Renal cortex interstitium (tissue), 11 donors: Measurements from ENCODE around the gene ABCA2. TPM values are rescaled to one million over a fixed set of nuclear protein-coding genes. Genes with fewer than 3 reads are reported as not detected.

Experiments
- DNase-seq, 11 donors: peaks; one replicate each; pipeline ENCODE4 v3.0.0-alpha.2; 2013; ENCODE audit warnings: low read depth in 9 of 11, low spot score in 4 of 11; ENCODE audit errors: extremely low read depth in 1 of 11
- polyA plus RNA-seq, 3 donors: library from polyadenylated mRNA; unstranded; fragments of 120-200 nt; gene quantifications; one replicate each; pipeline ENCODE4 v1.2.1, GENCODE V29; 2013; ENCODE audit not compliant: insufficient read length in 3 of 3

Gene ABCA2
- polyA plus RNA-seq, 3 donors, result 43.4 to 66.6 (median 61.6) TPM

- DNase-seq, result no peak
These were observed 66.6 kb downstream of the ABCA2 start for GRCh38 chr9:136961279-136962065.

DNA sequence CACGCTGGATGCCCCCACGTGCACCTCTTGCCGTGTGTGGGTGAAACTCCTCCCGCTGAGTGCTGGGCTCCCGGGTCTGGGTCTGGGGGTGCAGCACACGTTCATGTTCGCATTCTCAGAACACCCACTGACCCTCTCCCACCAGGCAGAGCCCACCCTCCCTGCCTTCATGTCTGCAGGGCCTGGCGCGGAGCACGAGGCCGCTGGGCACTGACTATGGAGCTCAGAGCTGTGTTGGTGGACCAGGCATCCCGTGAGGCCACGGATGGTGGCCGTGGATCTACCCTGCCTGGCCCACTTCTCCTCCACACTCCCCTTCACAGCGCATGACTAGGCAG is 67.1 kb downstream of the ABCA2 start:
- no peak for DNase-seq

DNA sequence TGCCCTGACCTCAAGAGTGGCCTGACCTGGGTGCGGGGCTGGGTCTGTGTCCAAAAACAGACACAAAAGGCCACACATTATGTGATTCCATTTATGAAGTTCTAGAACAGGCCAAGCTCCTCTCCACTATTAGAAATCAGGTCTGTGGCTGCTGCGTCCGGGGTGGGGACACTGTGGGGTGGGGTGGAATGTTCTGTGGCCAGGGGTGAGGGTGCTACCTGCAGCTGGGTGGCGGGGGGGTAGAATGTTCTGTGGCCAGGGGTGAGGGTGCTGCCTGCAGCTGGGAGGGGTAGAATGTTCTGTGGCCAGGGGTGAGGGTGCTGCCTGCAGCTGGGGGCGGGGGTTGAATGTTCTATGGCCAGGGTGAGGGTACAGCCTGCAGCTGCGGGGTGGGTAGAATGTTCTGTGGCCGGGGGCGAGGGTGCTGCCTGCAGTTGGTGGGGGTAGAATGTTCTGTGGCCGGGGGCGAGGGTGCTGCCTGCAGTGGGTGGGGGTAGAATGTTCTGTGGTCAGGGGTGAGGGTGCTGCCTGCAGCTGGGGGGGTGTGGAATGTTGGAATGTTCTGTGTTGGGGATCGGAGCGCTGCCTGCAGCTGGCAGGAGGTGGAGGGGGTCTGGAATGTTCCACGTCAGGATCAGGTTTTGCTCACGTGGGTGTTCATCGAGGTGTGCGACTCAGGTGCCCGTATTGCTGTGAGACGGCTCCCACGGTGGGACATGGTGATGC is 67.7 kb downstream of the ABCA2 start:
- DNase-seq, result peak in 1 of 11 donors; percentile 52

DNA sequence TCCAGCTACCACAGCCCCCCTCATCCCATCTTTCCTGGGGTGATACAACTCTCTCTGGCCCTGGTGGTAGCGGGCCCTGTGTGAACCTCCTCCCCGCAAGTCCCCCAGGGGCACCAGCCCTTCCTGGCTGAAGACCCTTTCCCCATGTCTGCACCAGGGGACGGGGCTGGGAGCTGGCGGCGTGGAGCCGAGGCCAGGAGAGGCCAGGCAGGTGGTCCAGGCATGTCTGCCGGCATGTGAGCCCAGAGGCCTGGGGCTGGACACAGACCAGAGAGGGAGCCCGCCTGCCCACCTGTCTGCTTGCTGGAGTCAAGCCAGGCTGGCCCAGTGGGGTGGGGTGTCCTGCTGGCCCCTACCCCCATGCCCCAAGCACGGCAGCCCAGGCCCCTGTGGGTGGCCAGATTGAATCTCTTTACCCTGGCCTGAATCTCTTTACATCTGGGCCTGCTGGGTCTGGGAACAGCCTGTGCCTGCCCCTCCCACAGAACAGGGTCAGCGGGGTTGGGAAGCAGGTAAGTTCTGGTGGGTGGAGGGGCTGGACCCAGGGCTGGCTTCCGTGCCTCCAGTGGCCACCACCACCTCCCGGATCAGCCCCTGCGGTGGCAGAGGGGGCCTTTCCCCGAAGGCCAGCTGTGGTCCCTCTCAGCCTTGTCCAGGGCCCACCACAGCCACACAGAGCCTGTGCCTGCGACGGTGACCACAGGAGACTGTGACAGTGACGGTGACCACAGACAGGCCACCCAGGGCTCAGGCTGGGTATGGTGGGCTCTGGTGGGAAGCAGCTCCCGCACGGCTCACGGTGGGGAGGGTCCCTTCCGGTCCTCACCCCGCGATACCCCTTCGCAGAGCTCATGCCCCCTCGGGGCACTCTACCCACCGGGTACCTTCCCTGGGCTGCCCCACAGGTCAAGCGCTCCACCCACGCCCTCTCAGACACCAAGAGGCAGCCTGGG is 68.9 kb downstream of the ABCA2 start:
- DNase-seq, result no peak

- DNase-seq, result no peak
These were observed 69.6 kb downstream of the ABCA2 start for GRCh38 chr9:136958473-136958872.

GRCh38 chr9:136957901-136958300 is 70.1 kb downstream of the ABCA2 start:
- DNase-seq, result no peak

- DNase-seq, result no peak
These were observed 70.6 kb downstream of the ABCA2 start for GRCh38 chr9:136957461-136957860.

Other genes with a start within 250 kb of the ABCA2 start
- 10 to 100 TPM; 53.5 to 81.8 (median 70.3) TPM for gene TMEM141, start 236.9 kb downstream of the ABCA2 start, polyA plus RNA-seq
- 1 to 10 TPM; 3.1 to 7.4 (median 5.8) TPM for gene CCDC183, start 231.9 kb downstream of the ABCA2 start, polyA plus RNA-seq
- 10 to 100 TPM; 59.2 to 79.6 (median 70.5) TPM for gene RABL6, start 220.3 kb downstream of the ABCA2 start, polyA plus RNA-seq
- 1 to 10 TPM in 2 of 3 donors, under 1 TPM in 1; 0.64 to 1.7 (median 1.5) TPM for gene AJM1, start 185.8 kb downstream of the ABCA2 start, polyA plus RNA-seq
- 100 to 1,000 TPM in 1 of 3 donors, 10 to 100 TPM in 2; 63.4 to 111 (median 93.7) TPM for gene PHPT1, start 178.8 kb downstream of the ABCA2 start, polyA plus RNA-seq
- 10 to 100 TPM in 1 of 3 donors, 1 to 10 TPM in 2; 4.8 to 10.9 (median 9.9) TPM for gene MAMDC4, start 175.9 kb downstream of the ABCA2 start, polyA plus RNA-seq
- gene EDF1, start 161.9 kb downstream of the ABCA2 start, polyA plus RNA-seq, result 100 to 1,000 TPM; 322 to 427 (median 394) TPM
- 10 to 100 TPM; 10.2 to 15.9 (median 14.7) TPM for gene TRAF2, start 141.7 kb downstream of the ABCA2 start, polyA plus RNA-seq
- 10 to 100 TPM; 33.7 to 58.7 (median 54.3) TPM for gene FBXW5, start 83.5 kb downstream of the ABCA2 start, polyA plus RNA-seq
- gene C8G, start 83.0 kb downstream of the ABCA2 start, polyA plus RNA-seq, result 1 to 10 TPM in 1 of 3 donors, under 1 TPM in 2; 0.44 to 1.4 (median 0.57) TPM
- gene LCN12, start 76.0 kb downstream of the ABCA2 start, polyA plus RNA-seq, result 10 to 100 TPM; 17.8 to 47.3 (median 24.5) TPM
- gene PTGDS, start 50.7 kb downstream of the ABCA2 start, polyA plus RNA-seq, result 100 to 1,000 TPM in 1 of 3 donors, 10 to 100 TPM in 2; 42.1 to 113 (median 66.3) TPM
- gene LCNL1, start 45.2 kb downstream of the ABCA2 start, polyA plus RNA-seq, result under 1 TPM; 0.14 to 0.40 (median 0.39) TPM
- gene PAXX, start 35.8 kb downstream of the ABCA2 start, polyA plus RNA-seq, result 10 to 100 TPM; 23.7 to 40.2 (median 39.3) TPM
- under 1 TPM; 0.37 to 0.75 (median 0.39) TPM for gene CLIC3, start 31.7 kb downstream of the ABCA2 start, polyA plus RNA-seq
- gene FUT7, start 3.9 kb upstream of the ABCA2 start, polyA plus RNA-seq, result under 1 TPM; 0.07 to 0.15 (median 0.12) TPM
- gene NPDC1, start 17.9 kb upstream of the ABCA2 start, polyA plus RNA-seq, result 10 to 100 TPM; 12.9 to 38.4 (median 31.5) TPM
- gene ENTPD2, start 25.8 kb upstream of the ABCA2 start, polyA plus RNA-seq, result 1 to 10 TPM; 4.3 to 5.3 (median 4.7) TPM
- 1 to 10 TPM; 6.6 to 9.2 (median 6.8) TPM for gene SAPCD2, start 42.3 kb upstream of the ABCA2 start, polyA plus RNA-seq
- gene UAP1L1, start 49.3 kb upstream of the ABCA2 start, polyA plus RNA-seq, result 1 to 10 TPM; 4.9 to 9.2 (median 5.7) TPM
- gene MAN1B1, start 58.7 kb upstream of the ABCA2 start, polyA plus RNA-seq, result 10 to 100 TPM; 46.1 to 62.1 (median 55.3) TPM
- 10 to 100 TPM; 15.2 to 30.6 (median 24.7) TPM for gene DPP7, start 86.5 kb upstream of the ABCA2 start, polyA plus RNA-seq
- under 1 TPM in 1 of 3 donors, not detected in 2; 0.34 TPM for gene GRIN1, start 110.9 kb upstream of the ABCA2 start, polyA plus RNA-seq
- gene LRRC26, start 141.8 kb upstream of the ABCA2 start, polyA plus RNA-seq, result under 1 TPM in 1 of 3 donors, not detected in 2; 0.14 TPM
- not detected for gene TMEM210, start 143.8 kb upstream of the ABCA2 start, polyA plus RNA-seq
- gene ANAPC2, start 160.3 kb upstream of the ABCA2 start, polyA plus RNA-seq, result 10 to 100 TPM; 35.5 to 56.7 (median 49.2) TPM
- 10 to 100 TPM; 36.9 to 62.9 (median 49.8) TPM for gene SSNA1, start 160.4 kb upstream of the ABCA2 start, polyA plus RNA-seq
- gene TPRN, start 172.5 kb upstream of the ABCA2 start, polyA plus RNA-seq, result 10 to 100 TPM; 14.8 to 17.3 (median 16.4) TPM
- gene TMEM203, start 177.4 kb upstream of the ABCA2 start, polyA plus RNA-seq, result 10 to 100 TPM; 40.2 to 46.4 (median 42.7) TPM
- 10 to 100 TPM in 2 of 3 donors, 1 to 10 TPM in 1; 8.2 to 15.1 (median 14.2) TPM for gene NDOR1, start 177.5 kb upstream of the ABCA2 start, polyA plus RNA-seq
- 10 to 100 TPM in 2 of 3 donors, 1 to 10 TPM in 1; 6.0 to 13.3 (median 13.2) TPM for gene RNF208, start 194.0 kb upstream of the ABCA2 start, polyA plus RNA-seq
- gene CYSRT1, start 196.9 kb upstream of the ABCA2 start, polyA plus RNA-seq, result 10 to 100 TPM in 2 of 3 donors, 1 to 10 TPM in 1; 8.5 to 13.9 (median 12.8) TPM
- 10 to 100 TPM in 2 of 3 donors, 1 to 10 TPM in 1; 7.9 to 15.2 (median 12.0) TPM for gene RNF224, start 199.3 kb upstream of the ABCA2 start, polyA plus RNA-seq
- gene SLC34A3, start 202.7 kb upstream of the ABCA2 start, polyA plus RNA-seq, result 10 to 100 TPM in 2 of 3 donors, 1 to 10 TPM in 1; 5.0 to 13.8 (median 11.6) TPM
- gene TUBB4B, start 213.1 kb upstream of the ABCA2 start, polyA plus RNA-seq, result 100 to 1,000 TPM; 331 to 492 (median 358) TPM
- gene STPG3, start 223.0 kb upstream of the ABCA2 start, polyA plus RNA-seq, result 1 to 10 TPM; 2.2 to 4.2 (median 2.6) TPM
- 10 to 100 TPM; 49.8 to 62.2 (median 55.2) TPM for gene NELFB, start 227.1 kb upstream of the ABCA2 start, polyA plus RNA-seq
- 1 to 10 TPM; 4.4 to 8.9 (median 6.3) TPM for gene TOR4A, start 249.5 kb upstream of the ABCA2 start, polyA plus RNA-seq